HepG2 (cell line): ENCODE measurements around the gene USF2. TPM values are rescaled to one million over a fixed set of nuclear protein-coding genes. Genes with fewer than 3 reads are reported as not detected.

Experiments
- ATAC-seq: fragments of 200-7000 bp; cut with Tn5 transposase; 3 replicates; pipeline ENCODE4 v1.9.1; 2020; ENCODE audit warnings: mild to moderate bottlenecking, moderate library complexity
- BruUV-seq: library from RNA; stranded (reverse); fragments of 400-500 nt; replicated peaks from 2 replicates; lab custom pipeline; 2021; lab: Mats Ljungman, UMichigan
- CTCF ChIA-PET: fragments of 300-600 bp; formaldehyde crosslinking; extraction: SDS; loops from one replicate; lab custom pipeline; 2021; ENCODE audit warnings: low total read pairs, inconsistent platforms, low intra/inter-chr PET ratio; lab: Yijun Ruan, JAX
- POLR2A ChIA-PET: fragments of 350-600 bp; sonication (Branson Sonifier 250); formaldehyde crosslinking; loops from one replicate; lab custom pipeline; 2020; ENCODE audit warnings: antibody characterized with exemption, inconsistent platforms; lab: Yijun Ruan, JAX
- DNase-seq: peaks from one replicate; pipeline ENCODE4 v3.0.0-alpha.2; 2015; ENCODE audit warnings: low spot score
- FAIRE-seq: peaks from 3 replicates; lab custom pipeline; 2011; peaks lifted over from hg19 to GRCh38; lab: Jason Lieb, UNC
- H2AFZ ChIP-seq: one replicate; pipeline ENCODE4 v1.6.1; 2011; ENCODE audit warnings: low read length, inconsistent platforms
- H3K27ac ChIP-seq: fragments of 300-600 bp; 3 replicates; pipeline ENCODE4 v1.8.0; 2011; ENCODE audit warnings: mixed run types, mild to moderate bottlenecking, mixed read lengths, low read length, inconsistent platforms; ENCODE audit not compliant: insufficient read depth; ENCODE audit errors: extremely low read length
- H3K27me3 ChIP-seq, 2 experiments: fragments of 200-600 bp in 1 of 2; 2 replicates in 1 of 2; 3 replicates in 1 of 2; pipeline versions ENCODE4 v1.6.0 to v1.8.0; 2011; ENCODE audit warnings: low read length in 2 of 2, mild to moderate bottlenecking in 2 of 2, moderate library complexity in 2 of 2, inconsistent platforms in 1 of 2; ENCODE audit not compliant: insufficient read depth in 2 of 2, control insufficient read depth in 1 of 2
- H3K36me3 ChIP-seq, 2 experiments: fragments of 200-600 bp in 1 of 2; replicated peaks in 1 of 2; 2 replicates in 1 of 2; 3 replicates in 1 of 2; pipeline versions ENCODE4 v1.5.1 to v1.8.0; 2011; ENCODE audit warnings: low read length in 2 of 2, inconsistent platforms in 1 of 2; ENCODE audit not compliant: insufficient read depth in 2 of 2, control insufficient read depth in 1 of 2
- H3K4me1 ChIP-seq: 2 replicates; pipeline ENCODE4 v1.5.1; 2012; ENCODE audit warnings: low read length, inconsistent platforms; ENCODE audit not compliant: insufficient read depth
- H3K4me2 ChIP-seq: 2 replicates; pipeline ENCODE4 v1.6.0; 2011; ENCODE audit warnings: low read depth, low read length, inconsistent platforms
- H3K4me3 ChIP-seq, 3 experiments: fragments of 200-600 bp in 1 of 3; sonication (generic), shearing (Covaris generic) in 1 of 3; replicated peaks in 1 of 3; 2 replicates each; pipeline ENCODE4 v1.5.1; 2011 to 2016; ENCODE audit warnings: low read length in 3 of 3, inconsistent platforms in 2 of 3, low read depth in 2 of 3, mild to moderate bottlenecking in 2 of 3, control low read depth in 1 of 3, mixed read lengths in 1 of 3; ENCODE audit not compliant: insufficient read depth in 1 of 3
- H3K79me2 ChIP-seq: one replicate; pipeline ENCODE4 v1.6.1; 2011; ENCODE audit warnings: low read length, inconsistent platforms; ENCODE audit not compliant: insufficient read depth
- H3K9ac ChIP-seq: 2 replicates; pipeline ENCODE4 v1.6.0; 2011; ENCODE audit warnings: mild to moderate bottlenecking, low read depth, low read length, inconsistent platforms; ENCODE audit not compliant: insufficient read depth
- H3K9me3 ChIP-seq: 2 replicates; pipeline ENCODE4 v1.5.1; 2012; ENCODE audit warnings: mild to moderate bottlenecking, low read length
- H4K20me1 ChIP-seq: 2 replicates; pipeline ENCODE4 v1.6.0; 2011; ENCODE audit warnings: inconsistent platforms, mild to moderate bottlenecking, low read length, moderate library complexity; ENCODE audit not compliant: insufficient read depth
- CREB1 ChIP-seq, 2 experiments: fragments of 450-650 bp in 1 of 2; IDR thresholded peaks; 2 replicates each; pipeline ENCODE4 v1.6.1; 2016 to 2017; ENCODE audit warnings: control low read depth in 1 of 2, mild to moderate bottlenecking in 1 of 2, missing compliant biosample characterization in 1 of 2, missing genetic modification characterization in 1 of 2
- CREBL2 ChIP-seq: sonication (generic); formaldehyde crosslinking; IDR thresholded peaks from 2 replicates; pipeline ENCODE4 v1.8.1; 2023; ENCODE audit warnings: missing genetic modification reagents, mild to moderate bottlenecking, borderline replicate concordance
- CSRNP1 ChIP-seq: sonication (generic); formaldehyde crosslinking; IDR thresholded peaks from 2 replicates; pipeline ENCODE4 v1.8.1; 2023; ENCODE audit warnings: mild to moderate bottlenecking, missing genetic modification reagents
- EHMT2 ChIP-seq: fragments of 200-600 bp; sonication (generic); IDR thresholded peaks from 2 replicates; pipeline ENCODE4 v1.7.0; 2017; ENCODE audit warnings: antibody characterized with exemption, low read depth, low read length, borderline replicate concordance
- FOXC1 ChIP-seq: sonication (generic); formaldehyde crosslinking; IDR thresholded peaks from 2 replicates; pipeline ENCODE4 v1.8.0; 2022; ENCODE audit warnings: mild to moderate bottlenecking, missing genetic modification reagents, borderline replicate concordance
- GATA4 ChIP-seq: sonication (generic); IDR thresholded peaks from 2 replicates; pipeline ENCODE4 v1.6.1; 2016; ENCODE audit warnings: antibody characterized with exemption, low read depth, borderline replicate concordance
- HNF4A ChIP-seq: sonication (generic); formaldehyde crosslinking; IDR thresholded peaks from 2 replicates; pipeline ENCODE4 v1.4.0; 2020; ENCODE audit warnings: missing genetic modification reagents
- NR2F1 ChIP-seq, 2 experiments: fragments of 450-650 bp in 1 of 2; formaldehyde crosslinking in 1 of 2; IDR thresholded peaks; 2 replicates each; pipeline versions ENCODE4 v1.5.0 to v1.6.1; 2016 to 2020; ENCODE audit warnings: mild to moderate bottlenecking in 1 of 2, missing compliant biosample characterization in 1 of 2, missing genetic modification reagents in 1 of 2, moderate library complexity in 1 of 2
- NR2F6 ChIP-seq, 2 experiments: IDR thresholded peaks; 2 replicates each; pipeline ENCODE4 v1.6.1; 2016; ENCODE audit warnings: antibody characterized with exemption in 1 of 2, mild to moderate bottlenecking in 1 of 2
- PRMT3 ChIP-seq: sonication (generic); formaldehyde crosslinking; IDR thresholded peaks from 2 replicates; pipeline ENCODE4 v1.8.1; 2022; ENCODE audit warnings: low read depth, mild to moderate bottlenecking, moderate library complexity, missing genetic modification reagents, borderline replicate concordance
- SIX1 ChIP-seq: sonication (generic); formaldehyde crosslinking; IDR thresholded peaks from 2 replicates; pipeline ENCODE4 v1.4.0; 2020; ENCODE audit warnings: missing genetic modification reagents, borderline replicate concordance
- SIX4 ChIP-seq: sonication (generic); formaldehyde crosslinking; IDR thresholded peaks from 2 replicates; pipeline ENCODE4 v1.4.0; 2020; ENCODE audit warnings: missing genetic modification reagents
- U2AF1 ChIP-seq: fragments of 200-400 bp; formaldehyde crosslinking; optimal IDR thresholded peaks from 2 replicates; pipeline ENCODE3; 2017; ENCODE audit warnings: mild to moderate bottlenecking, low read depth, low read length
- U2AF2 ChIP-seq: fragments of 200-400 bp; formaldehyde crosslinking; IDR thresholded peaks from 2 replicates; pipeline ENCODE4 v1.6.1; 2017; ENCODE audit warnings: low read depth, mild to moderate bottlenecking, low read length
- ZMYM2 ChIP-seq: sonication (generic); formaldehyde crosslinking; IDR thresholded peaks from 2 replicates; pipeline ENCODE4 v1.8.0; 2022; ENCODE audit warnings: mild to moderate bottlenecking, missing genetic modification reagents
- ZNF33B ChIP-seq: sonication (generic); formaldehyde crosslinking; IDR thresholded peaks from 2 replicates; pipeline ENCODE4 v1.5.1; 2020; ENCODE audit warnings: mild to moderate bottlenecking, missing genetic modification reagents
- ZNF619 ChIP-seq: sonication (generic); formaldehyde crosslinking; IDR thresholded peaks from 2 replicates; pipeline ENCODE4 v1.4.0; 2020; ENCODE audit warnings: mild to moderate bottlenecking, missing genetic modification reagents
- WGBS: methylation state at CpG from one replicate; pipeline ENCODE4 v1.1.6; 2017; ENCODE audit warnings: low lambda C conversion rate; 5-methylcytosine and 5-hydroxymethylcytosine counted together
- in situ Hi-C: cut with HindIII; loops from 2 replicates; pipeline ENCODE4 v1.10.0; 2017; ENCODE audit warnings: low pct_unique_long_range_greater_than_20kb; ENCODE audit not compliant: extremely low pct_ligation_motif_present
- intact Hi-C: fragments of 100-400 bp; cut with micrococcal nuclease; formaldehyde crosslinking; loops from one replicate; pipeline ENCODE4 v1.10.0; 2022; ENCODE audit not compliant: unreplicated experiment
- polyA plus RNA-seq, 8 experiments: library from polyadenylated mRNA; depleted of rRNA in 3 of 8; stranded (reverse) in 7 of 8; unstranded in 1 of 8; fragments of >200 nt; fragmentation: Illumina TruSeq in 4 of 8; extraction: Trizol in 4 of 8; gene quantifications; 2 replicates each; pipeline versions ENCODE4 v1.2.1 to v1.2.3, GENCODE V29; 2011 to 2016; ENCODE audit warnings: low read depth in 4 of 8, missing spikeins in 1 of 8, mixed read lengths in 1 of 8; ENCODE audit not compliant: insufficient read depth in 1 of 8
- total RNA-seq, 5 experiments: library from RNA; depleted of rRNA; stranded (reverse); fragments of >200 nt; fragmentation: Illumina TruSeq; extraction: Trizol; gene quantifications; 2 replicates each; pipeline ENCODE4 v1.2.3, GENCODE V29; 2016; ENCODE audit warnings: low read depth in 1 of 5

USF2 gene
- total and polyA plus RNA-seq, 2 of the 13 experiments (the other 11 are each of a cell fraction or from before 2014, with no cell fraction given): 54.9 to 106 TPM

- DNase-seq: no peak
- Histone ChIP-seq H3K4me3 (no peak overlapping the region), H3K9me3 (no peaks in the 10 kb centered on the region), H3K79me2 (no peaks in the 10 kb centered on the region), H3K4me2 (no peak overlapping the region), H3K4me1 (peaks cover 8% of the 10 kb centered on the region; the same call in 1 of the 2 replicates), H3K27me3 (no peaks in the 10 kb centered on the region), H4K20me1 (no peaks in the 10 kb centered on the region), H2AFZ (no peak overlapping the region), H3K36me3 (no peaks in the 10 kb centered on the region), H3K9ac (no peak overlapping the region), H3K27ac (no peak overlapping the region)
- no TSS peak for BruUV-seq
- in situ Hi-C loops: no loop called here
- ATAC-seq: no peak
- TF ChIP-seq ZNF619 (CRISPR knock-in tag): no peak
- no peak for TF ChIP-seq U2AF1
- TF ChIP-seq ZNF33B (CRISPR knock-in tag): no peak
- no peak for TF ChIP-seq U2AF2
- no peak for TF ChIP-seq CREBL2 (CRISPR knock-in tag)
- no peak for TF ChIP-seq ZMYM2
- intact Hi-C loops: no loop called here
- ChIA-PET CTCF (no interaction called here), POLR2A (no interaction called here)
- FAIRE-seq: no peak
- WGBS: 58% methylated on average over 8 of the region's 14 CpGs
Observed at GRCh38 chr19:35231956-35232645, 36.7 kb upstream of the USF2 start.

- H2AFZ ChIP-seq: no peak overlapping the region
- CTCF ChIA-PET: no interaction called here
- ATAC-seq (no peak), DNase-seq (peak; percentile 21), FAIRE-seq (no peak)
- 16% methylated on average over 5 of the region's 5 CpGs for WGBS
- no peaks in the 10 kb centered on the region for H3K36me3 ChIP-seq
- no peaks in the 10 kb centered on the region for H3K9me3 ChIP-seq
- POLR2A ChIA-PET: no interaction called here
- BruUV-seq: no TSS peak
- in situ Hi-C loops: no loop called here
- peaks cover 8% of the 10 kb centered on the region; the same call in 1 of the 2 replicates for H3K4me1 ChIP-seq
- no peak overlapping the region for H3K4me2 ChIP-seq
- H3K4me3 ChIP-seq: no peak overlapping the region
- H3K79me2 ChIP-seq: no peaks in the 10 kb centered on the region
- no peaks in the 10 kb centered on the region for H3K27me3 ChIP-seq
- no peak overlapping the region for H3K27ac ChIP-seq
- intact Hi-C loops: no loop called here
- no peaks in the 10 kb centered on the region for H4K20me1 ChIP-seq
- H3K9ac ChIP-seq: no peak overlapping the region
- no peak for TF ChIP-seq EHMT2
- 0 out of 2 replicates have a peak, but pooled peaks have one; percentile 18 for TF ChIP-seq HNF4A (CRISPR knock-in tag)
- TF ChIP-seq GATA4: no peak
- no peak for TF ChIP-seq CSRNP1 (CRISPR knock-in tag)
- TF ChIP-seq FOXC1 (CRISPR knock-in tag): no peak
- no peak for TF ChIP-seq PRMT3 (CRISPR knock-in tag)
- peak; percentile 53 for TF ChIP-seq CREB1 (IDR thresholded peaks at IDR 0.05)
- TF ChIP-seq CREB1 (CRISPR knock-in tag; IDR thresholded peaks at IDR 0.05): no peak
- TF ChIP-seq SIX1 (CRISPR knock-in tag): peak; percentile 77; the same call in 1 of the 2 replicates
- 0 out of 2 replicates have a peak, but pooled peaks have one; percentile 45 for TF ChIP-seq SIX4
- peak; percentile 42; the same call in 1 of the 2 replicates for TF ChIP-seq NR2F6 (IDR thresholded peaks at IDR 0.05)
- peak; percentile 56 for TF ChIP-seq NR2F6 (CRISPR knock-in tag; IDR thresholded peaks at IDR 0.05)
- 0 out of 4 replicates have a peak, but pooled peaks have one; percentile 30 to 32 for TF ChIP-seq NR2F1 (CRISPR knock-in tag; IDR thresholded peaks at IDR 0.05)
Observed at GRCh38 chr19:35232912-35233311, 35.9 kb upstream of the USF2 start.
